ENCODE measurements around the gene TP73.

The TP73 gene

DNA sequence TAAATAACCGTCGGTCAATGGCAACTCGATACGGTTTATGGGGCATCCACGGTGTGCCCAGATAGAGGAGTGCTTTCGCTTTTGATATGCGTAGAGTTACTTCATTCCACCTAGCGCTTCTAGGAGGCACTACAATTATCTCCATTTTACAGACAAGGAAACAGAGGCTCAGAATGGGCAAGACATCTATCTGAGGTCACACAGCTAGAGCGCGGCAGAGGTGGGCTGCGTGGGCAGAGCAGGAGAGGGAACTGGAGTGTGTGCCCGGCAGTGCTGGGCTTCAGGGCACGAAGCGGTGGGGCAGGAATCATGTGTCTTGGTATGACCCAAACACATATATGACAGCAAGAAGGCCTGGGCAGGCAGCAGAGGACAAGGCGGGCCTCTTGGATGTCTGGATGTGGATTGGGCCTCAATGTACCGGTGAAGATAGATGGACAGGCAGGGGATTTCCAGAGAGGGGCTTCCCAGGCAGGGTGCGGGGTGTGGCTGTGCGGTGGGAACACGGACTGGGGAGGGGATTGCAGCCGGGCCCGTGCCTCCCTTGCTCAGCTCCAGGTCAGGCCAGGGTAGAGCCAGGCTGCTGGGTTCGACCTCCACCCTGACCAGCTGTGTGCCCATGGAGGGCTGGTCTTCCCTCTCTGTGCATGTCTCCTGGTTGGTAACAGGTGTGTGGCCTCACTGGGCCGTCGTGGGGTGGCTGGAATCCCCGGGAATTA, 21.2 kb downstream of the TP73 start:
- FAIRE-seq: no peak

DNA sequence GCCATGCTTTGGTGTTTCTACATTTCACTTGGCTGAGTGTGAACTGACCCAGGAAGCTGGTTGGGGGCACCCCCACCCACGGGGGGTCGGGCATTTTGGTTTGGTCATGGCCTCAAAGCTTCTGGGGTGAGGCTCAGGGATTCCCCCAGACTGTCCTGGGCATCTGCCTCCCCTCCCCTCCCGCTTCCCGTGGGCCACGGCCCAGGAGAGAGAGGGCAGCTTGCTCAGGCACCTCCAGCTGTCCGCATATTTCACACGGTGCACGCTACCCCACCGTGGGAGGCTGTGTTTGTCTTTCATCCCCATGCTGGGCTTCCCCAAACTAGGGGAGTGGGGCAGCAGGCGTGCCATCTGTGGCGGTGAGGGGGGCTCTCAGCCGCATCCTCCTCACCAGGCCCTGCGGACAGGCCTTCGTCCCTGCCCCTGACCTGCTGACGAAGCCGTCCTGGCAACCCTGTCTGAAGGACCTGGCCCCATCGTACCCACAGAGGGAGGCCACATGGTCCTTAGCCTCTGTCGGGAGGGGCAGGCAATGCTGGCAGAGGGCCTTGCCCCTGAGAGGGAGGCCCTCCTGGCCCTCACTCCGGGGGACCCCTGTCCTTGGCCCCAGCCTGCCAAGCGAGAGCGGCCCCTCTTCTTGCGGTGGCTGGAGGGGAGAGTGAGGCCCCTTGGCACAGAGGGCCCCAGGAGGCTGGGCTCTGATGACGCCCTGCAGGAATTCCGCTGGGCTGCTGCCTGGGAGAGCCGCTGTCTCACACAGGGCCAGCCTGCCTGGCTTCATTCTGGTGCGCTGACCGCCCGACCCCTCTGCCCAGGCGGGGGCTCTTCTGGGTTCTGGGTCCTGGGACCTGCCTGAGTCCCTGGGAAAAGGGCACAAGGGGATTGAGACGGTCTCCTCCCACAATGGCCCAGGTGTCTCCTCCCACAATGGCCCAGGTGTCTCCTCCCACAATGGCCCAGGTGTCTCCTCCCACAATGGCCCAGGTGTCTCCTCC, 22.1 kb downstream of the TP73 start:
- no peak for FAIRE-seq

DNA sequence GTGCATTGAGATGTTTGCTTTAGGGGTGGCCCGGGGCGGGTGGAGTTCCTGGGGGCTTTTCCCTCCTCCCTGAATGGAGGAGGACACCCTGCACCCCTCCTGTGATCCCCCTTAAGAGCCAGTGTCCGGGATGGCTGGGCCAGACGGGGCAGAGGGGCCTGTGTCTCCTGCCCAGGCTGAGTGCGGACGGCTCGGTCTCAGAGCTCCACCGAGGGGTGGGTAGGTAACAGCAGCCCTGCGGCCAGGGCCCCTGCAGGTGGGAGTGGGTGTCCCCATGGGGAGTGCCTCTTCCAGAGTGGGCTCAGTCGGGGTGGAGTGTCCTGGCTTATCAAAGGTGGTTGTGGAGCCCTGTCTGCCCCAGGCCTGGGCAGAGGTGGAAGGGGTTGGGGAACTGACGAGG, 23.1 kb downstream of the TP73 start:
- no peak for FAIRE-seq

DNA sequence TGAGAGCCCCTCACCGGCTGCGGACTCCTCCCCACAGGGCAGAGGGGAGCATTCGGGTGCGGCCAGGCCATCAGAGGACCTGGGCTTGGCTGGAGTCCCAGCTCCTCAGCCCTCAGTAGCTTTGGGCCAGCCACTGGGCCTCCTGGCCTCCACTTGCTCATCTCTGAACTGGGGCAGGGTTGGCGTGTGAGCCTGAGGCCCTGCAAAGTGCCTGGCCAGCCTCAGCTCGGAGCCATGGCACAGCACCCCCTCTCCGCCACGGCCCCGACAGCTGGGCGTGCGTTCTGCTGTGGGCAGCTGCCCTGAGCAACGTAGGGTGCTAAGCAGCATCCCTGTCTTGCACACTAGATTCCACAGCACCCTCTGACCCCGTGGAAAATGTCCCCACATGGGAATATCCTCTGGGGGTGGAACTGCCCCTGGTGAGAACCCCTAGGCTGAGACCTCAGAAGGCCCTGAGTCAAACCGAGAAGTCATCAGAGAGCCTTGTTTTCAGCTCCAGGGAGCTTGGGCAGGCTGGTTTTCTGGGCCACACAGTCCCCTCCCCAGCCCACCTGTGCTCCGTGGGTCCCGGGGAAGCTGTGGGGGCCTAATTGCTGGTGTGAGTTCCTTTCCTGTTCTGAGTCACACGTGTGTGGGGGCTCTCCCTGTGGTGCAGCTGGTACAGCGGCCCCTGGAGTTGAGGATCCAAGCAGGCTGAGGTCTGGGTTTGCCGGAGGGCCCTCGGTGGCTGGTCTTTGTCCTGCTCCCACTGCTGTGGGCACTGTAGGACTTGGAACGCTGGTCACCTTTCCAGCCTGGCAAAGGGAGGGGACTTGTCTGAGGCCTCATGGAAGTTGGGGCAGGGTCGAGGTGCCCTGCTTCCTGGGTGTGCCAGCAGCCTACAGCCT, 24.5 kb downstream of the TP73 start:
- FAIRE-seq: no peak

DNA sequence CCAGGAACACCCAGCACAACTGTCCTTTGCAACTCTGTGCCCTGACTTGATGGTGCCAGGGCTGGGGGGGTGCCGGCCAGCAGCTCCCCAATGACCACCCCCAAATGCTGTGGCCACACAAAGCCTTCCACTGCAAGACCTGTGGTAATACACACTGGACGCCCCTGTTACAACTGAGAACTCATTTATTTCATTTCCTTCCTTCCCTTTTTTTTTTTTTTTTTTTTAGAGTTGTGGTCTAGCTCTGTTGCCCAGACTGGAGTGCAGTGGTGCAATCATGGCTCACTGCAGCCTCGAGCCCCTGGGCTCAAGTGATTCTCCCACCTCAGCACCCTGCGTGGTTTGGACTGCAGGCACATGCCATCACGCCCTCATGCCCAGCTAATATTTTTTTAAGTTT, 25.2 kb downstream of the TP73 start:
- no peak for FAIRE-seq

DNA sequence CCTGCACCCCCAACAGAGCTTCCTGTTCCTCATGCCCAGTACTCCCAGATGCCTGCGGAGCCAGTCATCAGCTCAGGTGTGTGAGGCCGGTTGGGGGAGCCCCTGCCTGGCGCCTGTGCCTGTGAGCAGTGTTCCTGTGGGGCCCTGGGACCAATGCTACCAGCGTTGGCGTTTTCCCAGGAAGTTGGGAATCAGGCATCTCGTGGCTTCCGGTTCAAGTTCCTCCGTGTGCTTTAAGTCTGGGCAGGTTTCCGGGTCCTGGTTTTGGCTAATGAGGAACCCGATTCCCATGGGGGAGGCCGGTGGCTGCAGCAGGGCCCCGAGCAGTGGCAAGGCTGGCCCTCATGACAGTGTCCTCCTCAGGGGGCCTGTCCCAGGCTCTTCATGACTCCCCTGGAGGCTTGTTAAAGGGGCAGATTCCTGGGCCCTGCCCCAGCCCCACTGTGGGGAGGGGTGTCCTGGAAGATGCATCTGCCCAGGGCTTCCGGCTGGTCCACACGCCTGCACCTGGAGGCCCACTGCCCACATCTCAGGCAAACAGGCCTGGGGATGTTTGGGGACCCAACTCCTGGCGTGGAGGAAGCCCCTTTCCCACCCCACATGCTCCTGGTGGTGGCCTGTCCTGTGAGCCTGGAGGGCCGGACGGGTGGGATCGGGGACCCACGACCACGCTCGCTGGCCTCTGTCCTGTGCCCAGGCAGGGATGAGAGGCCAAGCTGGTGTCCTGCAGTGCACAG, 26.2 kb downstream of the TP73 start:
- no peak for FAIRE-seq

DNA sequence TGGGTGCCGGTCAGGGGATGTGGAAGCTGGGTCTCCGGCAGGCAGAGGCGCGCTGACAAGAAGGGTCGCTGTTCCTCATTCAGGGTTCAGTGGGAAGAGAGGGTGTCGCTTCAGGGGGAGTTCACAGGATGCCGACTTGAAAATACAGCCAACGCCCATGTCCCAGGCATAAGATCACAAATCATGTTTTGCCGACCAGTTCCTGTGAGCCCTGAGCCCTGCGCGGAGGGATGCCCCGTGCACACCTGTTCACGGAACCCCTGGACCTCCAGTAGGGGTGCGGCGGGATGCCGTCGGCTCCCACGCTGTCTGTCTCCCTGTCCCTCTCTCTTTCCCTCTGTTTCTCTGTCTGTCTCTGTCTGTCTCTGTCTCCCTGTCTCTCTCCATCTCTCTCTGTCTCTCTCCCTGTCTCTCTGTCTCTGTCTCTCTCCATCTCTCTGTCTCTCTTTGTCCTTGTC, 26.8 kb downstream of the TP73 start:
- no peak for FAIRE-seq

DNA sequence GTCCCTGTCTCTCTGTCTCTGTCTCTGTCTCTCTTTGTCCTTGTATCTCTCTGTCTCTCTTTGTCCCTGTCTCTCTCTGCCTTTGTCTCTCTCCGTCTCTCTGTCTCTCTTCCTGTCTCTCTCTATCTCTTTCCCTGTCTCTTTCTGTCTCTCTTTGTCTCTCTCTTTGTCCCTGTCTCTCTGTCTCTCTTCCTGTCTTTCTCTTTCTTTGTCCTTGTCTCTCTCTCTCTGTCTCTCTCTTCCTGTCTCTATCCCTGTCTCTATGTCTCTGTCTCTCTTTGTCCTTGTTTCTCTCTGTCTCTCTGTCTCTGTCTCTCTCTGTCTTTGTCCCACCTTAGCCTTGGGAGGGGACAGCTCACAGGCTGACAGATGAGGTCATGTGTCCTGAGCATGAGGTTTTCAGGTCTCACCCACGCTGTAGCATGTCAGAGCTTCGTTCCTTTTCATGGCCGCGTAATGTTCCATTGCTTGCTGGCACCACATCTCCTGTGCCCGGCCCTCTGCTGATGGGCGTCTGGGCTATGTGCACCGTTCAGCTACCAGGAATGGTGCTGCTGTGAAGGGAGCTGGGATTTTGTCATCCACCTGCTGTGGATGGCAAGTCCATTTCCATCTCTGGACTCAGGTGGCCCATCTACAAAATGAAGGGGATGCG, 27.6 kb downstream of the TP73 start:
- no peak for FAIRE-seq

DNA sequence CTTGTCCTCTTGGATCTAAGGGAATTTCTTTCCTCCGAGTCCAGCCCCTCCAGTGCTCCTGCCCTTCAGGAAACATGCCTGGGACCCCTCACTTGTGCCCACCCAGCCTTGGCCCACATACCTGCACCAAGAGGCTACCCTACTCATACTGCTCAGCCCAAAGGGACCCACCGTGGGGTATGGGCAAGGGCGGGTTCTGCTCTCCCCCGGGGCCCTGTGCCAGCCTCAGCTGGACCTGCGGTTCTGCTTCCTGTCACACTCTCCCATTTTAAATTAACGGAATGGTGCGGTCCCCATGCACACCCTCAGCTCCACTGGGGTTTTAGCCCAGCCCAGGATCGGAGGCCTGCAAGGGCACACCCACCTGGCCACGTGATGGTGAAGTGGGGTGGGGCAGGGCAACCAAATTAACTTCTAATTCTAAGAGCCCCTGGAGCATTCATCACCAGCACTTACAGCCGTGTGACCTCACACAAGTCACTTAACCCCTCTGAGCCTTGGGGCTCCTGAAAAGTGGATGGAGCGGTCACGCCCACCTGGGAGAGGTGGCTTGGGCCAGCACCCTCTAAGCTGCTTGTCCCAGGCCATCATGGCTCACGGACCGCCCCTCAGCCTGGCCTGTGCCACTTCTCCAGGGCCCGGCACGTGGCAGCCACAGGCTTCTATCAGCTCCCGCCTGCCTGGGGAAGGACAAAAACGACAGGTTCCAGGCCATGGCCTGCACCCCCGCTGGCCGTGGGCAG, 28.3 kb downstream of the TP73 start:
- FAIRE-seq: no peak

DNA sequence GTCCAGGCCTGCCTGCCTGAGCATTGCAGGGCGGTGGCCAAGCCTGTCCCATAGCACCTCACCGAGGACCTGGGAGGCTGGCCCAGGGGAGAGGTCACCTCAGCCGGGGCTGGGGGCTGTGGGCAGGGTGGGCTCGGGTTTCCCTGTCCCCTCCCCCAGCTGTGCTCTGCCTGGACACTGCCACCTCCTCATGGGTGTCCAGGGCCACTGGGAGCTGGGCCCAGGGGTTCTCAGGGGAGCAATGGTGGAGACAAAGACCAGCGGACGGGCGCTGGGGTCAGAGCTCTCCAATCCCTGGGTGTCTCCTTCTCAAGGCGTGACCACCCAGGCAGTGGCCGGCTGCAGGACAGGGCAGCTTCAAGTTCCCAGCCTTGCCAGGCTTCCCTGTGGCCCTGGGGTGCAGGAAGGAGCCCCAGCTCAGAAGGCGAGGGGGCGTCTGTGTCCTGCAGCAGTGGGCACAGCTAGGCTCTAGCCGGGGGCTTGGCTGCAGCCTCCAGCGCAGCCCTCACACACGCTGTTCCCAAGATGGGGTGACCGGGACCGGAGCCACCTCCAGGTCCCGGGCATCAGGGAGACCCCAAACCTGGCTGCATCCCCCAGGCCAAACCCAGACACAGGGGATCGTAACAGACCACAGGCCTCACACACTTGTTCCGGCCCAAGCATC, 29.0 kb downstream of the TP73 start:
- no peak for FAIRE-seq

DNA sequence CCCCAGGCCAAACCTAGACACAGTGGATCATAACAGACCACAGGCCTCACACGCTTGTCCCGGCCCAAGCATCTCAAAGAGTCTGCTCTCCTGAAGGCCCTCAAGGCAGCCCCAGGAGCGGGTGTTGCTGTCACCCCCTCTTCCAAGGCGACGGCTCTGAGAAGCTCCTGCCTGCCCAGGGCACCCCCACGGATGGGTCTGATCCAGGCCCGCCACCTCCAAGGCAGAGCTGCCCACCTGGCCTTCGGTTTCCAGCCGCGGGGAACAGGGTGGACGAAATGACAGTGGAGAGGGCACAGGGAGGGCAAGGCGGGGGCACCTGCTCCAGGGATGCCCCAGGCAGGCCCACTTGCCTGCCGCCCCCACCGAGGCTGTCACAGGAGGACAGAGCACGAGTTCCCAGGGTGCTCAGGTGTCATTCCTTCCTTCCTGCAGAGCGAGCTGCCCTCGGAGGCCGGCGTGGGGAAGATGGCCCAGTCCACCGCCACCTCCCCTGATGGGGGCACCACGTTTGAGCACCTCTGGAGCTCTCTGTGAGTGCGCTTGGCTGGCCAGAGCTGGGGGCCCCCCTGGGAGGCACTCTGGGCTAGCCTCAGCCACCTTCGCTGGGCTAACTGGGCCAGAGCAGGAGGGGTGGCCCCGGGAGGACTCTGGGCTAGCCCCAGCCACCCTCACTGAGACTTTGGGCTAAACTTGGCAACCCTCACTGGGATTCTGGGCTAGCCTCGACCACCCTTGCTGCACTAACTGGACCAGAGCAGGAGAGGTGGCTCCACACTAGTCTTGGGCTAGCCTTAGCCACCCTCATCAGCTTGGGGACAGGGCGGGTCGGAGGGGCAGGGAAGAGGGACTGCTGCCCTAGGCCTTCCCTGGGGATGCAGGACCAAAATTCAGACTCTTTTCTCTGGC, 29.8 kb downstream of the TP73 start:
- FAIRE-seq: no peak

DNA sequence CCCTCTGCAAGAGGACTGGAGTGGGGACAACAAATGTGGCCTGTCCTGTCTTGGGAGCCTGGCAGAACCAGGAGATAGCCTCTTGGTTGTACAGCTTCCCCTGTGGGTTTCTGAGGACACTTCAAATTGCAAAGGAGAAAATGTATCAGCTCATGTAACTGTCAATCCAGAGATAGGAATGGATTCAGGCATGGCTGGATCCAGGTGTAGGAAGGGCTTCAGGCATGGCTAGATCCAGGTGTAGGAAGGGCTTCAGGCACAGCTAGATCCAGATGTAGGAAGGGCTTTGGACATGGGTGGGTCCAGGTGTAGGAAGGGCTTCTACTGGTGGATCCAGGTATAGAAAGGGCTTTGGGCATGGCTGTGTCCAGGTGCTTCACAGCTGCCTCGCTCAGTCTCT, 30.9 kb downstream of the TP73 start:
- no peak for FAIRE-seq

DNA sequence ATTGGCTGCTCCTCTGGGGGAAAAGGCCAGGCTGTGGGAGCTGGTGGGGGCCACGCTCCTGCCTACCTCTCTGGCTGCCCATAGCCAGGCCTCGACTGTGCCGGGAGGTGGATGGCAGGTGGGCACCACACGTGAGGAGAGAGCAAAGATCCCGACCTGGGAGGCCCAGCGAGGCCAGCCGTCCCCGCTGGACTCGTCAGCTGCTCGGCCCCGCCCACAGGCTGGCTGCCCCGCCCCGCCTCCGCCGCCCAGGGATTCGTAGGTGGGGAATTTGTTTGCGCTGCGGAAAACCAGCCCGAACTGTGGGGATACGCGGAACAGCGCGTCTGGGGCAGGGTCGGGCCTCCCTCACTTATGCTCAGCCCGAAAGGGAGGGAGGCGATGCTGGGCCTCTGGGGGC, 31.7 kb downstream of the TP73 start:
- no peak for FAIRE-seq

DNA sequence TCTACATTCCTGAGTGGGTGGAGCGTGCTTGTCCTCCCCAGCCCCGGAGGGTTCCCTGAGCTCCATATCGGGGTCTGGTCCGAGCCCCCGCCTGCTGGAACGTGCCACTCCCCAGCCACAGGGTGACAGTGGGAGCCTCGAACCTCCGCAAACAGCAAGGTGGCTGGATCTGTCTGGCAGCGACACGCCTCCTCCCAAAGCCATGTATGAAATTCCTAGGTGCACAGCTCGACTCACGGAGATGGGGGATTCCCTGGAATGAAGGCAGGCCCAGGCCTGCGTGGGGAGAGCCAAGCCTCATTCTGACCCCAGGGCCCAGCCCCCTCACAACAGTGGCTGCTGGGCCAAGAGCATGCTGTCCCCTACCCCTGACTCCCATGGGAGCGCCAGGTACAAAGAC, 32.9 kb downstream of the TP73 start:
- no peak for FAIRE-seq

DNA sequence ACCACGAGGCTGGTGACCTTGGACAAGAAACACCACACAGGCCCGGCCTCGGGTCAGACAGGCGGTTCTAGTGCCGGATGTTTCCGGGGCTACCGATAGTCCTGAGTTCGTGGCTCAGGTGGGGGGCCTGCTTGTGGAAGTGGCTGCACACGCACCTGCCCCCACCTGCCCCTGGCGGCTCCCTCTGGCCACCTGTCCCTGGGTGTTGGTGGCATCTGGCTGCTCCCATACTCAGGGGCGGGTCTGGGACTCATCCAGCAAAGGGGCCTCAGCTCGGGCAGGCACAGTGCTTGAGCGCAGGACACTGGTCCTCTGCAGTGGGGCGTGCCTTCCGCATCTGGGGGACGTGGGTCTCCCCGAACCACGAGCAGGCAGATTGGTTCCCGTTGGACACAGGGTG, 33.6 kb downstream of the TP73 start:
- FAIRE-seq: no peak

DNA sequence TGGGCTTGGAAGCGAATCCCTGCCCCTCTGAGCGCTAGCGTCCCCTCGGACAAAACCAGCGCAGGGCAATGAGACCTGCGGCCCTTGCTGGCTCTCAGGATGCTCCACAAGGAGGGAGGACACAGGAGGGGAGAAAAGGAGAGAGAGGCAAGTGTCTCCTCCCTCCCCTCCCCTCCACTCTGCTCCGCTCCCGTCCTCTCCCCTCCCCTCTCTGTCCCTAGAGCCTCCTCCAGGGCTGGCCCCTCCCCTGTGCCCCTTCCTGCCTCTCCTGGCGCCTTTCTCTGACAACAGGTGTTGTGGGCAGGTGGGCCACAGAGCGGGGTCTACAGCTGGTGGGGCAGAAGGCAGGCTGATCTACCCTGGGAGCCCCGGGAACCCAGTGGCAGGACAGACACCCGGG, 35.2 kb downstream of the TP73 start:
- FAIRE-seq: no peak

DNA sequence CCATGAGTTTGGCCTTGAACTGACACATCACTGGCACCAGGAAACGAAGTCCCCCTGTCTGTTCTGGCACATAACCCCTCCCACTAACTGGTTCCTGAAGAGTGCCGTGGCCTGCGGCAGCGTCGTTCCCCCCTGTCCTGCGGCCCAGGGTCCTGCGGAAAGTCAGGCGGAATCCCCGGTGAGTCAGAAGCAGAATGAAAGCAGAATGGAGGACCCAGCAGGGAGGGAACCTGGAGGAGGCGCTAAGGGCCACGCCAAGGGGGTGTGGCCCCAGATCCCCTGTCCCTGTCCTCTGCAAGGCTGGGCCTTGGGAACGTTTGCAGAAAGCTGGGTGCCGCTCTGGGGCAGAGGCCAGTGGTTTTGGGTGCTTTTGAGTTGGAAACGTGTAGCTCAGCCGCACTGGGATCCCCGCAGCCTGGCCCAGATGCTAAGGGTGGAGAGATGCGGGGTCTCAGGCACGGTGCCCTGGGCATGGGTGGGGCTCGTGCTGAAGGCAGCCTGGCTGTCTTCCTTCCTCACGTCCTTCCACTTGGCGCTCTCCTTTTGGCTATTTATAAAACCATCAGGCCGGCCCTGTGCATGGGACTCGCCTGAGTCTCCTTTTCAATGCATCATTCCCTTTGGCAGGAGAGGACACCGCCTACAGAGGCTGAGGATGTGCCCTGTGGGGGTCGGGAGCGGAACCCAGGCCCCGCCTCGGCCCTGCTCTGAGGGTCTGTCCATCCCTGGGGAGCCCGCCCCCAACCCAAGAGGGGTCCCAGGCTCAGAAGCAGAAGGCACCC, 36.2 kb downstream of the TP73 start:
- FAIRE-seq: no peak

DNA sequence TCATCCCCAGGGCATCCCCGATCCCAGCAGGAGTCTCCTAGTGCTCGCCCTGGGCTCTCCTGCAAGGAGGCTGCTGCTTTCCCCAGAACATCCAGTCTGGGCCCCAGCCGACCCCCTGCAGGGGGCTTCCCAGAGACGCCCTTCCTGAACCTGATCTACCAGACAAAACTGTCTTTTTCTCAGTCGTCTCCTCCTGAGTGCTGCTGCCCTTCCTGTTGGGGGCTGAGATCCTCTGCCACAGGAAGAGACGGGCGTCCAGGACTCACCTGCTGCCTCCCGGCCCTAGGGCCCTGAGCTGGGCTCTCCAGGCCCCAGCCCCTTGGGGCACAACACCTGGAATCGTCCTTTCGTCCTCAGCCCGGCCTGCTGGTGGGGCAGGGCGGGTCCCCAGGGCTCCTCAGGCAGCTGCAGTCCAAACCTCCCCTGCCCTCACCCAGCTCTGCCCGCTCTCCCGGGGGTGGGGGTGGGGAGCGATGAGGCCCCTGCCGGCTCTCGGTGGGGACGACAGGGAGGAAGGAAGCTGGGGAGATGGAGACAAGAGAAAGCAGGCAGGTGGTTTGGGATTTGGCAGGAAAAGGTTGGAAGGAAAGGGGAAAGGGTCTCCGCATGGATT, 36.9 kb downstream of the TP73 start:
- FAIRE-seq: no peak
